Dedifferentiated amniotic fluid mesenchymal stem cell (primary cell): ENCODE results near the gene TBC1D24.
A peak's percentile ranks its signal among the peaks of the same experiment; 100 is the strongest.

Source experiments
- DNase-seq: peaks from one replicate; pipeline ENCODE4 v3.0.0-alpha.2; 2016; ENCODE audit errors: extremely low spot score

TBC1D24 gene

DNA sequence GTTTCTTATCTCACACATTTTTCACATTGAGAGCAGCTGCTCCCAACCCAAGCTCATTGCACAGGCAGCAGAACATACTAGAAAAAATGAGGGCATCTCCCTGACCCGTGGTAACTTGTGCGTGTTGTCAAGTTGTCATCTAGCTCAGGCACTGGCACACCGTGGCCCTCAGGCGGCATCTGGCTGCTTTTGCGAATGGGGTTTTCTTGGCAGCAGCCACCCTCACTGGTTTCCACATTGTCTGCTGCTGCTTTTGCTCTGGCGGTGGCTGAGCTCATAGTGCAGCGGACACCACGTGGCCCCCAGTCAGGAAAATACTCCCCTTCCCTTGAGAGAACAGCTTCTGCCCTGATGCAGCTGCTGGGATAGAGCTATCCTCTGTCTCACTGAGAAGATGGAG is 24.4 kb upstream of the TBC1D24 start:
- no peak for DNase-seq

- no peak for DNase-seq
These were observed 23.9 kb upstream of the TBC1D24 start for GRCh38 chr16:2450975-2451381.

GRCh38 chr16:2451851-2452320 is 23.0 kb upstream of the TBC1D24 start:
- DNase-seq, result no peak

- no peak for DNase-seq
These were observed 22.3 kb upstream of the TBC1D24 start for GRCh38 chr16:2452650-2453049.

DNA sequence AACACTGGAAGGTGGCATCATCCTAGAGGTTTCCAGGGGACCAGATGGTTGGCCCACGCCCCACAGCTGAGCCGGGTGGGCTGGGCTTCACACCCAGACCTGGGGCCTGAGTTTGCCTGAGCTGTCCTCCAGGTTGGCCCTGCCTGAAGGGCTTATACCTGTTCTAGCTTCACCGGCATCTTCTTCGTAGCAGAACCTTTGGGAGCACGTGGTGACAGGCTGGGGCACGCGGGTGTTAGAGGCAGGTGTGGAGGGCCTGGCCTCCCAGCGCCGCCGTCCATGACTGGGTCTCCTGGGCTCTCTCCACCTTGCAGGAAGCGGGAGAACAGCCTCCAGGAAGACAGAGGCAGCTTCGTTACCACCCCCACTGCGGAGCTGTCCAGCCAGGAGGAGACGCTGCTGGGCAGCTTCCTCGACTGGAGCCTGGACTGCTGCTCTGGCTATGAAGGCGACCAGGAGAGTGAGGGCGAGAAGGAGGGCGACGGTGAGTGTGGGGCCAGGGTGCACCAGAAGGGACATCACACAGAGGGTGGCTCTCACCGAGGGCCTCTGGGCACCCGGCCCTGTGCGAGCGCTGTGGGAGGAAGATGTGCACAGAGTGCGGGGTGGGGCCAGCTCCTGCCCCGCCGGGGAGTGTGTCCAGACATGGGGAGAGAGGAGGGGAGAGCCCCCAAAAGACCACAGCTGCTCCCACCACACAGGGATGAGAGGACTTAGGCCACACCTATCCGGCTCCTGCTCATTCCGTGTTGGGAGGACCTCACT is 19.7 kb upstream of the TBC1D24 start:
- no peak for DNase-seq

DNA sequence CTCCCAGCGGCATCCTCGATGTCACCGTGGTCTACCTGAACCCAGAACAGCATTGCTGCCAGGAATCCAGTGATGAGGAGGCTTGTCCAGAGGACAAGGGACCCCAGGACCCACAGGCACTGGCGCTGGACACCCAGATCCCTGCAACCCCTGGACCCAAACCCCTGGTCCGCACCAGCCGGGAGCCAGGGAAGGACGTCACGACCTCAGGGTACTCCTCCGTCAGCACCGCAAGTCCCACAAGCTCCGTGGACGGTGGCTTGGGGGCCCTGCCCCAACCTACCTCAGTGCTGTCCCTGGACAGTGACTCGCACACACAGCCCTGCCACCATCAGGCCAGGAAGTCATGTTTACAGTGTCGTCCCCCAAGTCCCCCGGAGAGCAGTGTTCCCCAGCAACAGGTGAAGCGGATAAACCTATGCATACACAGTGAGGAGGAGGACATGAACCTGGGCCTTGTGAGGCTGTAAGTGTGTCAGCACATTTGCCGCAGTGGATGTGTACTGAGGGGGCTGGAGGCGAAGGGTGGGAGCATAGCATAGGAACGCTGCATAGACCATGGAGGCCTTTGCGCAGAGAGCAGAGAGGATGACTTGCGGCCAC is 18.3 kb upstream of the TBC1D24 start:
- no peak for DNase-seq

DNA sequence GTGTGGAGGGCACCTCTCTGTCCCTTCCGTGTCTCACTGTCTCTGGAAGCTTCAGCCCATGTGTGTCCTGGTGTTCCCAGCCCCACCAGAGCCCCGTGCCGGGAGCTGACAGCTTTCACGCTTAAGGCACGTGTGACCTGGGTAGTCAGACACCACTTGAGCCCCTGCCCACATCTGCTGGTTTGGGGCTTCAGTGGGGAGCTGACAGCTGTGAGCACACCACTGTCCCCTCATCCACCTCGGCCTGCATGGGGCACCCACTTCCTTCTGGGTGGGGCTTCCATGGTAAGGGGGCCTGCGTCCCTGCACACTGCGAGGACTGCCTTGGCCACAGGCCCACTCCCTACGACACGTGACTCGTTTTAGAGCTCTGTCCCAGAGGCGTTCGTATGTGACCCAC is 17.7 kb upstream of the TBC1D24 start:
- DNase-seq, result no peak

DNA sequence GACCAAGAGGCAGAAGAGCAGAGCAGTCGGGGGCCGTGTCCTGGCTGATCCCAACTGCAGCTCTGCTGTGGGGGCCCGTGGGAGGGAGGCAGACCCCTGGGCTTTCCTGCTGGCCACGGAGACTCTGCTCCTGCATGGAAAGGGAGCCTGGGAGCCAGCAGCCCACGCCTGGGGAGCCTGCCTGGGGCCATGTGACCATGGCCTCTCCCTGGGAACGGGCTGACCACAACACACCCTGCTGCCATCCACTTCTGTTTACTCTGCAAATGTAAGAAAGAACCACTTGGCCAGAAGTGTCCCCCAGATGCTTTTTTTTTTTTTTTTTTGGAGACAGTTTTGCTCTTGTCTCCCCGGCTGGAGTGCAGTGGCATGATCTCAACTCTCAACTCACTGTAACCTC is 17.0 kb upstream of the TBC1D24 start:
- no peak for DNase-seq

DNA sequence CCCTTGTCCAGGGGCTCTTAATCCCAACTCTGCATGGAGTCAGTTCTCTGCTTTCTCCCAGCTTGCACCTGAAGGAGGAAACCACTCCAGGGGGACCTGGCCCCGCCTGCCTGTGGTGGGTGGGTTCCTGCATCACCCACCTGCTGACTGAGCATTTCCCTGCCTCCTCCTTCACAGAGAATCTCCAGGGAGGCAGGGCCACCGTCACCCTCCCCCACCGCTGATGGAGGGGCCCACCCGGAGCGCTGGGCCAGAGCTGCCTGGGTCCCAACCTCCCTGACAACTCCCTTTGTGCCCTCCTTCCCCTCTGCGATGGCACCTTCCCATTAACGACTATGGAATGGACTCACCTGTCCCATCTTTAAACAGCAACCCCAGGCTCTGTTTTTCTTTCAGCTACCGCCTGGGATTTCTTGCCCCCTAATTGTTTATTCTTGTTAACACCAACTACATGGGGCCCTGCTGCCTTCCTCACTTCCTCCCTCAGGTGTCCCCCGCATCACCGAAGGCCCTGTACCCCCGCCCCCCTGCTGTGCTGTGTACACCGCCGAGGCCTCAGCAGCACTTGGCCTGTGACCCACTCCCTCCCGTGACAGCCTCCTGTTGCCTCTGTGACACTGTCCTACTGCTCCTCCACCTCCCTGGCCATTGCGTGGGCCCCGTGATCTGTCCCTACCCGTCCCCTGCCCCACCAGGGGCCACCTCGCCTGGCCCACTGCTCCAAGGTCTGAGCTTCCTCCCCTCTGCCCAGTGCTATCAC is 15.9 kb upstream of the TBC1D24 start:
- no peak for DNase-seq

DNA sequence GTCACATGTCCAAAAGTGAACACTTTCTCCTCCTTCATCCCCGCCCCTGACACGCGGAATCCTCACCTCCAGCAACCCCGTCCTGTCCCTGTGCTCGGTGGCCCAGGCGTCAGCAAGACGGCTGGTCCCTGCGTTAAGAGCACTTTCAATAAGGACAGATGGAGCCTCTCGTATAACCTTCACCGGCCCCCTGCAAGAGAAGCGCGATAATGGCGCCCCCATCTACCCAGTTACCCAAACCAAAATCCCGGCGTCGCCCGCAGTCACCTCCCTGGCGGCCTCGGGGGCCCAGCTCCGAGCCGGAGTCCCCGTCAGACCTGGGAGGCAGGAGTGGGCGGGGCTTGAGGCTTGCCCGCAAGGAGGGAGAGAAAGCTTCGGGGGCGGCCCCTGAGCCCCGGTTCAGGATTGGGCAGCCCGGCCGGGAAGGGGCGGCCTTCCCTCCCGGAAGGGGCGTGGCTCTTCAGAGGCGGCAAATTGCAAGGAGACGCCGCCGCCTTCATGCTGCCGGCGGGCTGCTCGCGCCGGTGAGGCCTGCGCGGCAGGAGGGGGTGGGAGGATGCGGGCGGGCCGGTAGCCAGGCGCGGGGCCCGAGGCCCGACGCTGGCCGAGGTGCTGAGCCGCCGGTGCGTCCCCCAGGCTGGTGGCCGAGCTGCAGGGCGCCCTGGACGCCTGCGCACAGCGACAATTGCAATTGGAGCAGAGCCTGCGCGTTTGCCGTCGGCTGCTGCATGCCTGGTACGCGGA is 15.1 kb upstream of the TBC1D24 start, which contains the start of gene TEDC2:
Gene TEDC2, plus strand, starts transcription at position 463 of the 744 bp plus-strand sequence. Its CDS starts 36 bp downstream, at position 499.
- peak; percentile 90 for DNase-seq

GRCh38 chr16:2460391-2460713 is 14.6 kb upstream of the TBC1D24 start:
- no peak for DNase-seq

GRCh38 chr16:2460916-2461315 is 14.0 kb upstream of the TBC1D24 start:
- no peak for DNase-seq

DNA sequence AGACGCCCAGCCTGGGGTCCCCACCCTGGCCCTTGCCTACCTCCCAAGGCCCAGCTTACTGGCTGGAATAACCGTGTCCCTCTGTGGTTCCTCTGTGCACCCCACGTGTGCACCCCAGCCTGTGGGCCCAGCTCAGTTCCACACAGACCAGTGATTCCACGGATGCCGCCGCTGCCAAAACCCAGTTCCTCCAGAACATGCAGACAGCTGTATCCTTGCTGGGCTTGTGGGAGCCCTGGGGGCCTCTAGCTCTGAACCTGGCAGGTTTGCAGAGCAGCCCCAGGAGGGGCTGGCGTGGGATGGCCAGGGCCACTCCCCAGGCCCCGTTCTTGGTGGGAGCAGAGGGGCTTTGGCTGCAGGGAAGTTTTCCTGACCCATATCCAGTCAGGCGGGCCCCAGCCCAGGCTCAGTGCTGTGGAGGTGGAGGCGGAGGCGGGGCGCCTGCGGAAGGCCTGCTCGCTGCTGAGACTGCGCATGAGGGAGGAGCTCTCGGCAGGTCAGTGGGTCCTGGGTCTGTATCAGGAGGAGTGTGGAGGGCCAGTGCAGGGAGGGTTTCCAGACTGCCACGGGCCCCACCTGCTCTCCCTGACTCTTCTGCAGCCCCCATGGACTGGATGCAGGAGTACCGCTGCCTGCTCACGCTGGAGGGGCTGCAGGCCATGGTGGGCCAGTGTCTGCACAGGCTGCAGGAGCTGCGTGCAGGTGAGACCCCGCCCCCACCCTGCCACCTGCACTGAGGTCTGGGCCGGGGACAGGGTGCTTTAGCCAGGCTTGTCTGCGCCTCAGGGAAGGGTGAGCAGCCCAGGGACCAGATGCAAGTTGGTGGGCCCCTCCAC is 12.7 kb upstream of the TBC1D24 start:
- DNase-seq, result no peak

DNA sequence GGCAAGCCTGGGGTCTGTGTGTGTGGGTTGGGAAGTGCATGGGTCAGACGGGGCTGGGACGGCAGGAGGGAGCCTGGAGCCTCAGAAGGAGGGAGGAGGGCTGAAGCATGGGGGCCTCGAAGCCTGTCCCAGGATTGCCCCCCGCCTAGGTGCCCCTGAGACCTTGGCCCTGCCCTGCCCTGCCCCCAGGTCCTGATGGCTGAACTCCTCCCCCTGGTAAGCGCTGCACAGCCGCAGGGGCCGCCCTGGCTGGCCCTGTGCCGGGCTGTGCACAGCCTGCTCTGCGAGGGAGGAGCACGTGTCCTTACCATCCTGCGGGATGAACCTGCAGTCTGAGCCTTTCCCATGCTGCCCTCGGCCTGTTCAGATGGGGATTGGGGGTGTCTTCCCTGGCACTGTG is 10.6 kb upstream of the TBC1D24 start:
- no peak for DNase-seq

- no peak for DNase-seq
These were observed 9.1 kb upstream of the TBC1D24 start for GRCh38 chr16:2465653-2466415.

- DNase-seq, result no peak
These were observed 8.0 kb upstream of the TBC1D24 start for GRCh38 chr16:2466667-2467527.

DNA sequence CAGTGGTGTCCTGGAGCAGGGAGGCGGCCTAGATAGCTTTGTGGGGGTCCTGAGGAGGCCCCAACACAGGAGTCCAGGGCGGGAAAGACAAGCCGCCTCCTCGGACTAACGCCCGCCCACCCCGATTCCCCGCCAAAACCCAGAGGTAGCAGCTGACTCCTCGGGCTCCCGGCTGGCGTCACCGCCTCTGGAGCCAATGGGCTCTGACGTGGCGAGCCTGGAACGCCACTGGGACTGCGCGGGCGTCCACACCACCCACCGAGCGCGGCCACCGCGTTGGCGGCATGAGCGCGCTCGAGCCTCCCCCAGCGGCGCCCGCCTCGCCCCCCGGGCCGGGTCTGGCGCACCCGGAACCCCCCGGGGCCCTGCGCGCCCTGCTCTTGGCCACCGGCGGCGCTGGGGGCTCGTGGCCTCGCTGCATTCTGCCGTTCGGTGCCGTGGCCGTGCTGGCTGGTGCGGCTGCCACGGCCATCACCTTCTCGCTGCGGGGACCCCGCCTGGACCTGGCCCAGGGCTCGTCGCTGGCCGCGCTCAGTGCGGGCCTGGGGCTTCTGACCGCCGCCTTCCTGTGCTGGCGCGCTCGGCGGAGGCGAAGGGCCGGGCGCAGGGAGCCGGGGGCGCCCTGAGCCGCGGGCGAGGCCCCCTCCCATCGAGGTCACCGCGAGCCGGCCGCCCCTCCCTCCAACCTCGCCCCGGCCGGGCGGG is 7.2 kb upstream of the TBC1D24 start:
- DNase-seq, result peak; percentile 34

- no peak for DNase-seq
These were observed 6.6 kb upstream of the TBC1D24 start for GRCh38 chr16:2468233-2468724.
